Endothelial cell of umbilical vein (primary cell): ENCODE measurements around the gene ADH1B.

ENCODE experiments used
- CTCF ChIP-seq, 2 donors: IDR thresholded peaks; 1 replicate in 1 of 2; 2 replicates in 1 of 2; pipeline ENCODE4 v1.5.1; 2011; ENCODE audit warnings: low read length in 2 of 2, mild to moderate bottlenecking in 2 of 2, moderate library complexity in 2 of 2, control low read depth in 1 of 2, inconsistent platforms in 1 of 2, low read depth in 1 of 2; ENCODE audit not compliant: insufficient read depth in 1 of 2; ENCODE audit errors: extremely low read depth in 1 of 2
- MYC ChIP-seq: IDR thresholded peaks from one replicate; pipeline ENCODE4 v1.6.1; 2011; ENCODE audit warnings: mild to moderate bottlenecking, low read depth, low read length
- POLR2AphosphoS5 ChIP-seq: IDR thresholded peaks from 2 replicates; pipeline ENCODE4 v1.6.1; 2012; ENCODE audit warnings: low read depth, mild to moderate bottlenecking, control low read depth, low read length, moderate library complexity; ENCODE audit not compliant: insufficient read depth

- TF ChIP-seq CTCF (IDR thresholded peaks at IDR 0.05; ENCODE audit: extremely low read depth in 1 of 2, insufficient read depth in 1 of 2, low read depth in 1 of 2, low read length in 2 of 2) (no peak), POLR2AphosphoS5 (no peak), MYC (no peak)
Observed at GRCh38 chr4:99324361-99324760, 3.2 kb upstream of the ADH1B start.
